IMR-90 (cell line): ENCODE data around the gene GPATCH8. TPM values are rescaled to one million over a fixed set of nuclear protein-coding genes. Genes with fewer than 3 reads are reported as not detected.

Experiments
- ATAC-seq: fragments of 200-7000 bp; cut with Tn5 transposase; 2 replicates; pipeline ENCODE4 v1.9.1; 2020; ENCODE audit warnings: low read depth, mild to moderate bottlenecking, moderate library complexity
- BruUV-seq: library from RNA; stranded (reverse); fragments of 400-500 nt; replicated peaks from 2 replicates; lab custom pipeline; 2021; lab: Mats Ljungman, UMichigan
- CTCF ChIA-PET: fragments of 300-600 bp; formaldehyde crosslinking; extraction: SDS; loops from one replicate; lab custom pipeline; 2021; ENCODE audit warnings: antibody characterized with exemption; lab: Yijun Ruan, JAX
- POLR2A ChIA-PET: fragments of 300-600 bp; sonication (Branson Sonifier 250); formaldehyde crosslinking; loops from one replicate; lab custom pipeline; 2022; ENCODE audit warnings: antibody characterized with exemption; ENCODE audit not compliant: unreplicated experiment; lab: Charles Lee
- DNase-seq: peaks from one replicate; pipeline ENCODE4 v3.0.0; 2013
- H2AFZ ChIP-seq: replicated peaks from 2 replicates; pipeline ENCODE3; 2013; ENCODE audit warnings: low read length, mild to moderate bottlenecking; ENCODE audit not compliant: poor library complexity
- H2AK5ac ChIP-seq: 2 replicates; pipeline ENCODE4 v1.6.1; 2013; ENCODE audit warnings: low read depth, low read length, inconsistent platforms
- H2AK9ac ChIP-seq: replicated peaks from 2 replicates; pipeline ENCODE3; 2013; ENCODE audit warnings: mild to moderate bottlenecking, low read depth, low read length, moderate library complexity; ENCODE audit not compliant: poor library complexity
- H2BK120ac ChIP-seq: 2 replicates; pipeline ENCODE4 v1.6.1; 2013; ENCODE audit warnings: low read depth, low read length, inconsistent platforms
- H2BK15ac ChIP-seq: 3 replicates; pipeline ENCODE4 v1.6.1; 2013; ENCODE audit warnings: low read depth, low read length, inconsistent platforms
- H2BK20ac ChIP-seq: 2 replicates; pipeline ENCODE4 v1.6.1; 2013; ENCODE audit warnings: low read depth, mild to moderate bottlenecking, inconsistent platforms, low read length, moderate library complexity
- H2BK5ac ChIP-seq: 2 replicates; pipeline ENCODE4 v1.6.1; 2013; ENCODE audit warnings: mild to moderate bottlenecking, low read depth, low read length, inconsistent platforms; ENCODE audit not compliant: poor library complexity, severe bottlenecking
- H3K14ac ChIP-seq: replicated peaks from 2 replicates; pipeline ENCODE4 v1.6.1; 2013; ENCODE audit warnings: low read depth, low read length, inconsistent platforms
- H3K18ac ChIP-seq: 2 replicates; pipeline ENCODE4 v1.6.1; 2013; ENCODE audit warnings: low read depth, low read length, control low read depth
- H3K23ac ChIP-seq: 2 replicates; pipeline ENCODE4 v1.6.1; 2013; ENCODE audit warnings: low read depth, low read length, inconsistent platforms
- H3K27ac ChIP-seq: 2 replicates; pipeline ENCODE4 v1.5.1; 2013; ENCODE audit warnings: mild to moderate bottlenecking, control low read depth, low read length; ENCODE audit not compliant: insufficient read depth
- H3K27me3 ChIP-seq: 2 replicates; pipeline ENCODE4 v1.6.1; 2013; ENCODE audit warnings: low read length; ENCODE audit not compliant: control insufficient read depth, insufficient read depth
- H3K36me3 ChIP-seq: 2 replicates; pipeline ENCODE4 v1.6.1; 2013; ENCODE audit warnings: low read length, mixed read lengths; ENCODE audit not compliant: control insufficient read depth, insufficient read depth
- H3K4ac ChIP-seq: 2 replicates; pipeline ENCODE4 v1.6.1; 2013; ENCODE audit warnings: low read depth, low read length, inconsistent platforms
- H3K4me1 ChIP-seq: 2 replicates; pipeline ENCODE4 v1.6.1; 2013; ENCODE audit warnings: low read length, mixed read lengths; ENCODE audit not compliant: control insufficient read depth, insufficient read depth
- H3K4me2 ChIP-seq: 2 replicates; pipeline ENCODE4 v1.6.1; 2013; ENCODE audit warnings: low read depth, mild to moderate bottlenecking, control low read depth, low read length, moderate library complexity
- H3K4me3 ChIP-seq: 2 replicates; pipeline ENCODE4 v1.5.1; 2013; ENCODE audit warnings: low read depth, mild to moderate bottlenecking, control low read depth, low read length, moderate library complexity; ENCODE audit not compliant: insufficient read depth
- H3K56ac ChIP-seq: 2 replicates; pipeline ENCODE4 v1.6.1; 2013; ENCODE audit warnings: low read length, inconsistent platforms; ENCODE audit not compliant: insufficient read depth; ENCODE audit errors: extremely low read depth
- H3K79me1 ChIP-seq, 2 experiments: 2 replicates each; pipeline ENCODE4 v1.6.1; 2013; ENCODE audit warnings: low read length in 2 of 2, inconsistent platforms in 1 of 2, low read depth in 1 of 2
- H3K9ac ChIP-seq: 2 replicates; pipeline ENCODE4 v1.6.1; 2013; ENCODE audit warnings: low read depth, low read length, control low read depth
- H3K9me1 ChIP-seq: 2 replicates; pipeline ENCODE4 v1.6.1; 2013; ENCODE audit warnings: low read length, inconsistent platforms; ENCODE audit not compliant: insufficient read depth
- H3K9me3 ChIP-seq: 2 replicates; pipeline ENCODE4 v1.6.1; 2013; ENCODE audit warnings: low read length; ENCODE audit not compliant: control insufficient read depth, insufficient read depth
- H4K20me1 ChIP-seq: 2 replicates; pipeline ENCODE4 v1.6.1; 2013; ENCODE audit warnings: low read length, inconsistent platforms; ENCODE audit not compliant: insufficient read depth
- H4K5ac ChIP-seq: 2 replicates; pipeline ENCODE4 v1.6.1; 2013; ENCODE audit warnings: mild to moderate bottlenecking, low read depth, low read length, control low read depth
- H4K8ac ChIP-seq, 2 experiments: 2 replicates each; pipeline ENCODE4 v1.6.1; 2013; ENCODE audit warnings: low read depth in 2 of 2, low read length in 2 of 2, control low read depth in 1 of 2, inconsistent platforms in 1 of 2
- H4K91ac ChIP-seq: 2 replicates; pipeline ENCODE4 v1.6.1; 2013; ENCODE audit warnings: low read depth, low read length, inconsistent platforms; ENCODE audit not compliant: insufficient read depth
- CHD1 ChIP-seq: IDR thresholded peaks from 2 replicates; pipeline ENCODE4 v1.6.1; 2012; ENCODE audit warnings: low read depth, low read length, improper control_type of control experiment
- CTCF ChIP-seq: conservative IDR thresholded peaks from 2 replicates; pipeline ENCODE4 v1.5.1; 2012; ENCODE audit warnings: mild to moderate bottlenecking, low read depth, low read length, improper control_type of control experiment
- FOS ChIP-seq: fragments of 150-350 bp; IDR thresholded peaks from 2 replicates; pipeline ENCODE4 v1.6.1; 2016; ENCODE audit warnings: low read depth, low read length
- NFE2L2 ChIP-seq: fragments of 150-350 bp; IDR thresholded peaks from 2 replicates; pipeline ENCODE4 v1.6.1; 2016; ENCODE audit warnings: low read depth, mild to moderate bottlenecking, low read length
- RCOR1 ChIP-seq: IDR thresholded peaks from 2 replicates; pipeline ENCODE4 v1.6.1; 2012; ENCODE audit warnings: mild to moderate bottlenecking, low read length, improper control_type of control experiment; ENCODE audit not compliant: insufficient replicate concordance
- SMC3 ChIP-seq: fragments of 150-350 bp; IDR thresholded peaks from 2 replicates; pipeline ENCODE4 v1.6.1; 2016; ENCODE audit warnings: low read depth, mild to moderate bottlenecking, antibody characterized with exemption, low read length, moderate library complexity
- WGBS, 2 experiments: methylation state at CpG; one replicate each; pipeline versions ENCODE4 v1.1.5 to v1.1.7; 2013; ENCODE audit warnings: missing lambda C conversion rate in 2 of 2; ENCODE audit not compliant: insufficient read length in 1 of 2; ENCODE audit errors: extremely low coverage in 2 of 2; 5-methylcytosine and 5-hydroxymethylcytosine counted together
- dilution Hi-C: fragments of 300-500 bp; cut with HindIII; formaldehyde crosslinking; loops from one replicate; pipeline ENCODE4 v1.14.3; 2018; ENCODE audit warnings: low sequenced_read_pairs; ENCODE audit not compliant: unreplicated experiment
- in situ Hi-C: fragments of 300-500 bp; cut with MboI; formaldehyde crosslinking; loops from 3 replicates; pipeline ENCODE4 v1.14.3; 2019; ENCODE audit warnings: low sequenced_read_pairs, inconsistent platforms, mixed read lengths
- intact Hi-C: fragments of 100-400 bp; cut with micrococcal nuclease; formaldehyde crosslinking; loops from 2 replicates; pipeline ENCODE4 v1.10.0; 2022
- polyA plus RNA-seq, 3 experiments: library from polyadenylated mRNA; depleted of rRNA; stranded (reverse); fragments of >200 nt; gene quantifications; 2 replicates each; pipeline ENCODE4 v1.2.3, GENCODE V29; 2012; ENCODE audit warnings: low replicate concordance in 1 of 3
- total RNA-seq: library from RNA; depleted of rRNA; stranded (reverse); fragments of >200 nt; gene quantifications from 2 replicates; pipeline ENCODE4 v1.2.3, GENCODE V29; 2012
- TF ChIP-seq, protein P1 (sequence below): fragments of 150-350 bp; IDR thresholded peaks from 2 replicates; pipeline ENCODE4 v1.6.1; 2017; ENCODE audit warnings: mild to moderate bottlenecking, antibody characterized with exemption, low read length, low read depth

GPATCH8 gene
- total and polyA plus RNA-seq, 2 of the 4 experiments (the other 2 are of a cell fraction), result 8.8 to 13.2 TPM

DNA sequence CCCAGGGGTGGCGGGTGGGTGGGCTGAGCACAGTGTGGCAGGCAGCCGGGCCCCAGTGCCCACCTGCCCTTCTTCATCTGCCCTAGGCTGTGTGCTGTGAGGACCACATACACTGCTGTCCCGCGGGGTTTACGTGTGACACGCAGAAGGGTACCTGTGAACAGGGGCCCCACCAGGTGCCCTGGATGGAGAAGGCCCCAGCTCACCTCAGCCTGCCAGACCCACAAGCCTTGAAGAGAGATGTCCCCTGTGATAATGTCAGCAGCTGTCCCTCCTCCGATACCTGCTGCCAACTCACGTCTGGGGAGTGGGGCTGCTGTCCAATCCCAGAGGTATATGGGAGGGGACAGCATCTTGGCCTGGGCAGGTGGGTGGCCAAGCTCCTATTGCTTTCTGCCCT is 151.7 kb downstream of the GPATCH8 start:
- Histone ChIP-seq H4K5ac (no peak overlapping the region), H3K4ac (no peak overlapping the region), H2BK5ac (no peak overlapping the region), H3K18ac (no peak overlapping the region), H3K27me3 (no peaks in the 10 kb centered on the region), H2BK120ac (no peak overlapping the region), H2AK5ac (no peak overlapping the region), H3K23ac (no peak overlapping the region), H3K9ac (no peak overlapping the region), H3K9me1 (0 out of 2 replicates have a peak, but pooled peaks cover under 1% of the 10 kb centered on the region), H2BK15ac (no peak overlapping the region), H3K4me2 (no peak overlapping the region), H3K4me1 (no peaks in the 10 kb centered on the region), H3K79me1 (peaks cover 2 to 18% of the 10 kb centered on the region in 2 experiments), H4K91ac (no peak overlapping the region), H4K8ac (no peak overlapping the region), H3K36me3 (peaks cover 43% of the 10 kb centered on the region), H2BK20ac (no peak overlapping the region), H3K27ac (no peak overlapping the region), H3K4me3 (no peak overlapping the region), H3K14ac (no peak overlapping the region), H4K20me1 (peaks cover 16% of the 10 kb centered on the region; the same call in 1 of the 2 replicates), H2AFZ (no peak overlapping the region), H3K56ac (no peak overlapping the region), H3K9me3 (no peaks in the 10 kb centered on the region), H2AK9ac (no peak overlapping the region)
- ChIA-PET POLR2A (no interaction called here), CTCF (interaction anchor here (2.0 kb wide), 1 partner anchor 12 kb away, joined by 5 read pairs; the partner anchor contains the start of gene FAM171A2)
- DNase-seq, result no peak
- TF ChIP-seq NFE2L2 (no peak), SMC3 (no peak), FOS (no peak), CTCF (no peak), RCOR1 (no peak), CHD1 (no peak)
- TF ChIP-seq, protein P1, sequence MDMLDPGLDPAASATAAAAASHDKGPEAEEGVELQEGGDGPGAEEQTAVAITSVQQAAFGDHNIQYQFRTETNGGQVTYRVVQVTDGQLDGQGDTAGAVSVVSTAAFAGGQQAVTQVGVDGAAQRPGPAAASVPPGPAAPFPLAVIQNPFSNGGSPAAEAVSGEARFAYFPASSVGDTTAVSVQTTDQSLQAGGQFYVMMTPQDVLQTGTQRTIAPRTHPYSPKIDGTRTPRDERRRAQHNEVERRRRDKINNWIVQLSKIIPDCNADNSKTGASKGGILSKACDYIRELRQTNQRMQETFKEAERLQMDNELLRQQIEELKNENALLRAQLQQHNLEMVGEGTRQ, result no peak
- ATAC-seq, result no peak
- WGBS, 2 experiments, result 100% methylated on average over 5 of the region's 8 CpGs; no CpG with 5 or more reads in 1 of the 2 experiments
- in situ Hi-C loops, result no loop called here
- no TSS peak for BruUV-seq
- intact Hi-C loops, result no loop called here
- dilution Hi-C loops, result no loop called here
